ENCODE results near the gene SYNJ2.

The SYNJ2 gene

GRCh38 chr6:157978021-157978783 is 3.5 kb upstream of the SYNJ2 start:
- Histone ChIP-seq H3K79me1 (ENCODE audit: low read depth, low read length) (no peaks in the 10 kb centered on the region), H3K4ac (ENCODE audit: low read length) (no peak overlapping the region), H4K8ac (ENCODE audit: low read depth, low read length) (no peak overlapping the region), H3K4me1 (ENCODE audit: control insufficient read depth in 2 of 2, insufficient read depth in 1 of 2, low read depth in 1 of 2, low read length in 2 of 2) (peaks cover 1 to 6% of the 10 kb centered on the region in 2 donors), H3K27me3 (ENCODE audit: control insufficient read depth in 3 of 3, insufficient read depth in 3 of 3, low read depth in 1 of 3, low read length in 3 of 3) (peaks cover 0 to 8% (median 6%) of the 10 kb centered on the region in 3 experiments), H3K9ac (ENCODE audit: low read depth, low read length, poor library complexity) (no peak overlapping the region), H3K4me2 (ENCODE audit: insufficient read depth, low read length, poor library complexity, severe bottlenecking) (no peak overlapping the region), H2AK5ac (ENCODE audit: low read depth, low read length) (no peak overlapping the region), H3K36me3 (replicated peaks in 1 of 2; ENCODE audit: control insufficient read depth in 2 of 2, insufficient read depth in 2 of 2, low read length in 2 of 2) (no peaks in the 10 kb centered on the region), H3K14ac (ENCODE audit: low read length) (no peak overlapping the region), H2BK120ac (ENCODE audit: low read depth, low read length) (no peak overlapping the region), H4K91ac (ENCODE audit: low read depth, low read length, poor library complexity) (no peak overlapping the region), H3K4me3 (ENCODE audit: low read length in 2 of 2) (no peak overlapping the region), H2BK5ac (ENCODE audit: low read length) (no peak overlapping the region), H3K27ac (replicated peaks; ENCODE audit: low read length) (no peak overlapping the region), H2BK12ac (ENCODE audit: low read length) (no peak overlapping the region), H2BK15ac (ENCODE audit: low read length) (peak overlapping the region; percentile 15), H3K23ac (ENCODE audit: low read depth, low read length, poor library complexity) (no peak overlapping the region), H2AFZ (ENCODE audit: low read length) (no peak overlapping the region), H3K18ac (ENCODE audit: low read length) (peak overlapping the region; percentile 48), H3K9me3 (replicated peaks in 1 of 2; ENCODE audit: control insufficient read depth in 2 of 2, insufficient read depth in 1 of 2, low read depth in 1 of 2, low read length in 2 of 2) (peaks cover 0 to 4% of the 10 kb centered on the region in 2 donors)
- DNase-seq (ENCODE audit: low spot score), result no peak
- no CpG with 5 or more reads among the region's 16 CpGs for WGBS, 2 donors (ENCODE audit: extremely low coverage in 2 of 2, insufficient read length in 2 of 2, insufficient replicate concordance in 1 of 2)

GRCh38 chr6:157980288-157981131 is 1.2 kb upstream of the SYNJ2 start:
- H4K91ac ChIP-seq (ENCODE audit: low read depth, low read length, poor library complexity), result no peak overlapping the region
- peak overlapping the region; percentile 87 for H3K4me2 ChIP-seq (ENCODE audit: insufficient read depth, low read length, poor library complexity, severe bottlenecking)
- H2BK120ac ChIP-seq (ENCODE audit: low read depth, low read length), result no peak overlapping the region
- no peaks in the 10 kb centered on the region for H3K79me1 ChIP-seq (ENCODE audit: low read depth, low read length)
- H3K18ac ChIP-seq (ENCODE audit: low read length), result peak overlapping the region; percentile 88
- peaks cover 0 to 8% (median 6%) of the 10 kb centered on the region in 3 experiments for H3K27me3 ChIP-seq (ENCODE audit: control insufficient read depth in 3 of 3, insufficient read depth in 3 of 3, low read depth in 1 of 3, low read length in 3 of 3)
- H3K4me1 ChIP-seq (ENCODE audit: control insufficient read depth in 2 of 2, insufficient read depth in 1 of 2, low read depth in 1 of 2, low read length in 2 of 2), result peaks cover 1 to 12% of the 10 kb centered on the region in 2 donors
- H3K9ac ChIP-seq (ENCODE audit: low read depth, low read length, poor library complexity), result peak overlapping the region; percentile 46
- H3K4ac ChIP-seq (ENCODE audit: low read length), result no peak overlapping the region
- peak overlapping the region; percentile 97 for H2AFZ ChIP-seq (ENCODE audit: low read length)
- WGBS, 2 donors (ENCODE audit: extremely low coverage in 2 of 2, insufficient read length in 2 of 2, insufficient replicate concordance in 1 of 2), result no CpG with 5 or more reads among the region's 19 CpGs
- peak overlapping the region in 1 of 2 donors; percentile 85 for H3K4me3 ChIP-seq (ENCODE audit: low read length in 2 of 2)
- no peak overlapping the region for H3K14ac ChIP-seq (ENCODE audit: low read length)
- no peak overlapping the region for H2BK12ac ChIP-seq (ENCODE audit: low read length)
- peak overlapping the region; percentile 70 for H2BK15ac ChIP-seq (ENCODE audit: low read length)
- no peak overlapping the region for H4K8ac ChIP-seq (ENCODE audit: low read depth, low read length)
- H3K9me3 ChIP-seq (replicated peaks in 1 of 2; ENCODE audit: control insufficient read depth in 2 of 2, insufficient read depth in 1 of 2, low read depth in 1 of 2, low read length in 2 of 2), result peaks cover 0 to 4% of the 10 kb centered on the region in 2 donors
- H2BK5ac ChIP-seq (ENCODE audit: low read length), result no peak overlapping the region
- H3K23ac ChIP-seq (ENCODE audit: low read depth, low read length, poor library complexity), result peak overlapping the region; percentile 9
- no peak overlapping the region for H3K27ac ChIP-seq (replicated peaks; ENCODE audit: low read length)
- H3K36me3 ChIP-seq (replicated peaks in 1 of 2; ENCODE audit: control insufficient read depth in 2 of 2, insufficient read depth in 2 of 2, low read length in 2 of 2), result no peaks in the 10 kb centered on the region
- no peak for DNase-seq (ENCODE audit: low spot score)
- H2AK5ac ChIP-seq (ENCODE audit: low read depth, low read length), result no peak overlapping the region

GRCh38 chr6:157981132-157981394 is 600 bp upstream of the SYNJ2 start:
- Histone ChIP-seq H2BK120ac (ENCODE audit: low read depth, low read length) (no peak overlapping the region), H2BK12ac (ENCODE audit: low read length) (no peak overlapping the region), H3K9me3 (replicated peaks in 1 of 2; ENCODE audit: control insufficient read depth in 2 of 2, insufficient read depth in 1 of 2, low read depth in 1 of 2, low read length in 2 of 2) (peaks cover 0 to 4% of the 10 kb centered on the region in 2 donors), H4K91ac (ENCODE audit: low read depth, low read length, poor library complexity) (no peak overlapping the region), H4K8ac (ENCODE audit: low read depth, low read length) (no peak overlapping the region), H3K36me3 (replicated peaks in 1 of 2; ENCODE audit: control insufficient read depth in 2 of 2, insufficient read depth in 2 of 2, low read length in 2 of 2) (no peaks in the 10 kb centered on the region), H3K4me1 (ENCODE audit: control insufficient read depth in 2 of 2, insufficient read depth in 1 of 2, low read depth in 1 of 2, low read length in 2 of 2) (peaks cover 3 to 12% of the 10 kb centered on the region in 2 donors), H2AFZ (ENCODE audit: low read length) (peak overlapping the region; percentile 97), H3K27me3 (ENCODE audit: control insufficient read depth in 3 of 3, insufficient read depth in 3 of 3, low read depth in 1 of 3, low read length in 3 of 3) (peaks cover 0 to 8% (median 6%) of the 10 kb centered on the region in 3 experiments), H3K14ac (ENCODE audit: low read length) (no peak overlapping the region), H3K23ac (ENCODE audit: low read depth, low read length, poor library complexity) (peak overlapping the region; percentile 9), H3K79me1 (ENCODE audit: low read depth, low read length) (no peaks in the 10 kb centered on the region), H3K18ac (ENCODE audit: low read length) (peak overlapping the region; percentile 88), H3K4ac (ENCODE audit: low read length) (no peak overlapping the region), H3K4me2 (ENCODE audit: insufficient read depth, low read length, poor library complexity, severe bottlenecking) (peak overlapping the region; percentile 87), H2BK15ac (ENCODE audit: low read length) (peak overlapping the region; percentile 70), H2AK5ac (ENCODE audit: low read depth, low read length) (no peak overlapping the region), H3K4me3 (ENCODE audit: low read length in 2 of 2) (peak overlapping the region; percentile 65 to 85), H3K27ac (replicated peaks; ENCODE audit: low read length) (no peak overlapping the region), H3K9ac (ENCODE audit: low read depth, low read length, poor library complexity) (peak overlapping the region; percentile 46), H2BK5ac (ENCODE audit: low read length) (no peak overlapping the region)
- WGBS, 2 donors (ENCODE audit: extremely low coverage in 2 of 2, insufficient read length in 2 of 2, insufficient replicate concordance in 1 of 2), result no CpG with 5 or more reads among the region's 24 CpGs
- no peak for DNase-seq (ENCODE audit: low spot score)

GRCh38 chr6:157982102-157982562 is 469 bp downstream of the SYNJ2 start:
- peak overlapping the region; percentile 9 for H3K23ac ChIP-seq (ENCODE audit: low read depth, low read length, poor library complexity)
- H2AFZ ChIP-seq (ENCODE audit: low read length), result peak overlapping the region; percentile 97
- H3K4me1 ChIP-seq (ENCODE audit: control insufficient read depth in 2 of 2, insufficient read depth in 1 of 2, low read depth in 1 of 2, low read length in 2 of 2), result peaks cover 4 to 12% of the 10 kb centered on the region in 2 donors
- H3K9me3 ChIP-seq (replicated peaks in 1 of 2; ENCODE audit: control insufficient read depth in 2 of 2, insufficient read depth in 1 of 2, low read depth in 1 of 2, low read length in 2 of 2), result peaks cover 0 to 4% of the 10 kb centered on the region in 2 donors
- H3K4me2 ChIP-seq (ENCODE audit: insufficient read depth, low read length, poor library complexity, severe bottlenecking), result peak overlapping the region; percentile 87
- H2AK5ac ChIP-seq (ENCODE audit: low read depth, low read length), result no peak overlapping the region
- H3K36me3 ChIP-seq (replicated peaks in 1 of 2; ENCODE audit: control insufficient read depth in 2 of 2, insufficient read depth in 2 of 2, low read length in 2 of 2), result no peaks in the 10 kb centered on the region
- H3K4me3 ChIP-seq (ENCODE audit: low read length in 2 of 2), result peak overlapping the region; percentile 65 to 85
- no peak overlapping the region for H3K14ac ChIP-seq (ENCODE audit: low read length)
- DNase-seq (ENCODE audit: low spot score), result peak; percentile 27
- no peak overlapping the region for H4K91ac ChIP-seq (ENCODE audit: low read depth, low read length, poor library complexity)
- peak overlapping the region; percentile 82 for H3K9ac ChIP-seq (ENCODE audit: low read depth, low read length, poor library complexity)
- peak overlapping the region; percentile 92 for H2BK5ac ChIP-seq (ENCODE audit: low read length)
- H2BK15ac ChIP-seq (ENCODE audit: low read length), result peak overlapping the region; percentile 41
- WGBS, 2 donors (ENCODE audit: extremely low coverage in 2 of 2, insufficient read length in 2 of 2, insufficient replicate concordance in 1 of 2), result no CpG with 5 or more reads among the region's 36 CpGs
- H3K79me1 ChIP-seq (ENCODE audit: low read depth, low read length), result no peaks in the 10 kb centered on the region
- H3K18ac ChIP-seq (ENCODE audit: low read length), result peak overlapping the region; percentile 98
- no peak overlapping the region for H2BK12ac ChIP-seq (ENCODE audit: low read length)
- H4K8ac ChIP-seq (ENCODE audit: low read depth, low read length), result peak overlapping the region; percentile 72
- peaks cover 0 to 6% (median 3%) of the 10 kb centered on the region in 3 experiments for H3K27me3 ChIP-seq (ENCODE audit: control insufficient read depth in 3 of 3, insufficient read depth in 3 of 3, low read depth in 1 of 3, low read length in 3 of 3)
- H3K4ac ChIP-seq (ENCODE audit: low read length), result no peak overlapping the region
- H3K27ac ChIP-seq (replicated peaks; ENCODE audit: low read length), result no peak overlapping the region
- H2BK120ac ChIP-seq (ENCODE audit: low read depth, low read length), result peak overlapping the region; percentile 85
